ENCODE results near the gene GAL. TPM values are rescaled to one million over a fixed set of nuclear protein-coding genes. Genes with fewer than 3 reads are reported as not detected.
"Not testable (repeated sequence)": the region's sequence is repeated elsewhere in the genome, so short reads cannot be mapped to it uniquely, and the experiment has no call there.

The GAL gene, protein sequence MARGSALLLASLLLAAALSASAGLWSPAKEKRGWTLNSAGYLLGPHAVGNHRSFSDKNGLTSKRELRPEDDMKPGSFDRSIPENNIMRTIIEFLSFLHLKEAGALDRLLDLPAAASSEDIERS
- 1.7 TPM in 1 of 2 replicates, not detected in the other for total RNA-seq (ENCODE audit: low replicate concordance)

DNA sequence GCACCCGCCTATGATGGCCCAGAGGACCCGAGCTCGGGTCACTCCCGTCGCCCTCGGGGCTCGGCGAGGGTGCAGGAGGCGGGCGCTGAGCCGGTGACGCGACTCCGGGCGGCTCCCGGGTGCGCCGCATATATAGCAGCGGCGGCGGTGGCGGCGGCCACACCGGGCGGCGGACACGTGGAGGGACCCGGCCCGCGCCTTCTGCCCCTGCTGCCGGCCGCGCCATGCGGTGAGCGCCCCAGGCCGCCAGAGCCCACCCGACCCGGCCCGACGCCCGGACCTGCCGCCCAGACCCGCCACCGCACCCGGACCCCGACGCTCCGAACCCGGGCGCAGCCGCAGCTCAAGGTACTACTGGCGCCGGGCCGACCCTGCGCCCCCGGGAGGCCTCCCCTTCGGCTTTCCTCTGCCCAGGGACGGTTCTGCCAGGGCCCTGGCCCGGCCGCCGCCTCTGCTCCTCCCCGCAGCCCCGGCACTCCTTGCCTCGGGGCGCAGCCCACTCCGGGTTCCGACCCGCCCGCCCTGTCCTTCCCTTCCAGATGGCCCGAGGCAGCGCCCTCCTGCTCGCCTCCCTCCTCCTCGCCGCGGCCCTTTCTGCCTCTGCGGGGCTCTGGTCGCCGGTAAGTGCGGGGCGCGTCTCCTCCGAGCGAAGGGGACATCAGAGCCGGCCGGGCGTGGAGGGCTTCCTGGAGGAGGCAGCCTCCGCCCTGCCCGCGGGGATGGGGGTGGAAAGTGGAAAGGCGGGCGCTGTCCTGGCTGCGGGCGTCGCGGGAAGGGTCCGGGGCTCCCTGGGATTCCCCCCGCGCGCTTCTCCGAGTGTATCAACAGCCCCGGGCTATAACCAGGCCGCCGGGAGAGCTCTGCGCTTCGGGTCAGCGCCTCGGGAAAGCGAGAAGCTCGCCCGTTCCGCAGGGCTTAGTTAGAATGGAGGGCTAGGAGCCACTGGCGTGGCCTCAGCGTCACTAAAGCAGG lies at the start of gene GAL:
TSS of gene GAL (plus strand) at position 160 of the 972 bp plus-strand sequence. CDS start at position 540, 380 bp downstream.
- peak within 1 kb of the TSS; percentile 73 for H2AFZ ChIP-seq (replicated peaks)
- H3K4me3 ChIP-seq: peak within 1 kb of the TSS; percentile 58
- peaks cover 55% of the 10 kb centered on the region for H3K27me3 Mint-ChIP-seq (ENCODE audit: insufficient read depth, low read depth)
- no peaks in the 10 kb centered on the region for H3K79me2 ChIP-seq (ENCODE audit: low read depth)
- no peak within 1 kb of the TSS for H3K27ac Mint-ChIP-seq
- H3K27me3 ChIP-seq: peaks cover 78% of the 10 kb centered on the region
- no peaks in the 10 kb centered on the region for H4K20me1 ChIP-seq (ENCODE audit: low read depth)
- peaks cover 7% of the 10 kb centered on the region for H3K4me1 Mint-ChIP-seq
- no peaks in the 10 kb centered on the region for H3K36me3 Mint-ChIP-seq
- peak within 1 kb of the TSS; percentile 71 for H3K4me3 Mint-ChIP-seq
- no peaks in the 10 kb centered on the region for H3K36me3 ChIP-seq
- no peaks in the 10 kb centered on the region for H3K9me3 ChIP-seq (ENCODE audit: low read depth)
- H3K4me1 ChIP-seq: peaks cover 9% of the 10 kb centered on the region
- TF ChIP-seq EZH2 (IDR thresholded peaks at IDR 0.05) (peak; percentile 100), EZH2phosphoT487 (IDR thresholded peaks at IDR 0.05) (peak; percentile 91)
- TF ChIP-seq, protein P1, sequence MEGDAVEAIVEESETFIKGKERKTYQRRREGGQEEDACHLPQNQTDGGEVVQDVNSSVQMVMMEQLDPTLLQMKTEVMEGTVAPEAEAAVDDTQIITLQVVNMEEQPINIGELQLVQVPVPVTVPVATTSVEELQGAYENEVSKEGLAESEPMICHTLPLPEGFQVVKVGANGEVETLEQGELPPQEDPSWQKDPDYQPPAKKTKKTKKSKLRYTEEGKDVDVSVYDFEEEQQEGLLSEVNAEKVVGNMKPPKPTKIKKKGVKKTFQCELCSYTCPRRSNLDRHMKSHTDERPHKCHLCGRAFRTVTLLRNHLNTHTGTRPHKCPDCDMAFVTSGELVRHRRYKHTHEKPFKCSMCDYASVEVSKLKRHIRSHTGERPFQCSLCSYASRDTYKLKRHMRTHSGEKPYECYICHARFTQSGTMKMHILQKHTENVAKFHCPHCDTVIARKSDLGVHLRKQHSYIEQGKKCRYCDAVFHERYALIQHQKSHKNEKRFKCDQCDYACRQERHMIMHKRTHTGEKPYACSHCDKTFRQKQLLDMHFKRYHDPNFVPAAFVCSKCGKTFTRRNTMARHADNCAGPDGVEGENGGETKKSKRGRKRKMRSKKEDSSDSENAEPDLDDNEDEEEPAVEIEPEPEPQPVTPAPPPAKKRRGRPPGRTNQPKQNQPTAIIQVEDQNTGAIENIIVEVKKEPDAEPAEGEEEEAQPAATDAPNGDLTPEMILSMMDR (IDR thresholded peaks at IDR 0.05): no peak
- no peaks in the 10 kb centered on the region for H3F3A ChIP-seq (ENCODE audit: low read depth)
- DNase-seq (ENCODE audit: low spot score): peak; percentile 63
- H3K9me3 Mint-ChIP-seq: peaks cover 4% of the 10 kb centered on the region
- no peak within 1 kb of the TSS for H3K27ac ChIP-seq
- peak within 1 kb of the TSS; percentile 99 for H3K4me2 ChIP-seq
- no peak within 1 kb of the TSS for H3K9ac ChIP-seq

DNA sequence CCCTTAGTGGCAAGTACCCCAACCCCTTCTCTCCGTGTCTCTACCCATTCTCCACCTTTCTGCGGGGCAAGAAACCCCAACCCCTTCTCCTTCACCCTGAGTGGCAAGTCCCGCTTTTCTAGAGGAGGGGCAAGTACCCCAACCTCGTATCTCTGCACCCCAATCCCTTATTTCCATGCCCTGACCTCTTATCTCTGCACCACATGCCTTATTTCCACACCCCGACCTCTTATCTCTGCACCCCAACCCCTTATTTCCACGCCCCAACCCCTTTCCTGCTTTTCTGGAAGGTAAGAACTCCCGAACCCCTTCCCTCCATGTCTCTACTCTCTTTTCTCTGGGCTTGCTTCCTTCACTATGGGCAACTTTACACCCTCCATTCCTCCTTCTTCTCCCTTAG lies 49.7 kb upstream of the GAL start:
- H3K4me1 Mint-ChIP-seq; H3K36me3 ChIP-seq; DNase-seq (ENCODE audit: low spot score); H4K20me1 ChIP-seq (ENCODE audit: low read depth); H3K27me3 Mint-ChIP-seq (ENCODE audit: insufficient read depth, low read depth); H3K4me2 ChIP-seq; H3K4me1 ChIP-seq; H3K27ac ChIP-seq; H3K79me2 ChIP-seq (ENCODE audit: low read depth); H3F3A ChIP-seq (ENCODE audit: low read depth); H3K9me3 Mint-ChIP-seq; H3K4me3 Mint-ChIP-seq; H3K27me3 ChIP-seq; H3K36me3 Mint-ChIP-seq; H3K27ac Mint-ChIP-seq; H3K4me3 ChIP-seq; H3K9ac ChIP-seq; H3K9me3 ChIP-seq (ENCODE audit: low read depth); H2AFZ ChIP-seq (replicated peaks): not testable (repeated sequence)

GRCh38 chr11:68635172-68635571 lies 49.2 kb upstream of the GAL start:
- not testable (repeated sequence) for H3K4me3 ChIP-seq; H3K9ac ChIP-seq; H3K27ac Mint-ChIP-seq; H3K9me3 Mint-ChIP-seq; H3K4me3 Mint-ChIP-seq; H3K4me1 Mint-ChIP-seq; H3K36me3 Mint-ChIP-seq; H3K36me3 ChIP-seq; H3K4me1 ChIP-seq; H3K4me2 ChIP-seq; H3K27me3 Mint-ChIP-seq (ENCODE audit: insufficient read depth, low read depth); H2AFZ ChIP-seq (replicated peaks); H3K27me3 ChIP-seq; H3F3A ChIP-seq (ENCODE audit: low read depth); H3K79me2 ChIP-seq (ENCODE audit: low read depth); H4K20me1 ChIP-seq (ENCODE audit: low read depth); H3K9me3 ChIP-seq (ENCODE audit: low read depth); DNase-seq (ENCODE audit: low spot score); H3K27ac ChIP-seq

DNA sequence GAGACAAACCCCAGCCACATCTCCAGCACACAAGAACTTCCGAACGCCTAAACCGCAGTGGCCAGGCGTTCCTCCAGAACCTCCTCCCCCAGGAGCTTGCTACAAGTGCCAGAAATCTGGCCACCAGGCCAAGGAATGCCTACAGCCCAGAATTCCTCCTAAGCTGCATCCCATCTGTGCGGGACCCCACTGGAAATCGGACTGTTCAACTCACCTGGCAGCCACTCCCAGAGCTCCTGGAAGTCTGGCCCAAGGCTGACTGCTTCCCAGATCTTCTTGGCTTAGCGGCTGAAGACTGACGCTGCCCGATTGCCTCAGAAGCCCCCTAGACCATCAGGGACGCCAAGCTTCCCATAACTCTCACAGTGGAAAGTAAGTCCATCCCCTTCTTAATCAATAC lies 48.5 kb upstream of the GAL start:
- not testable (repeated sequence) for H3K9me3 Mint-ChIP-seq, H3K4me2 ChIP-seq

GRCh38 chr11:68639322-68639721 lies 45.0 kb upstream of the GAL start:
- H3K9ac ChIP-seq; H2AFZ ChIP-seq (replicated peaks); H3K4me1 Mint-ChIP-seq; H3K36me3 Mint-ChIP-seq; H3K4me3 ChIP-seq; H3K27ac Mint-ChIP-seq; H3K4me2 ChIP-seq; H4K20me1 ChIP-seq (ENCODE audit: low read depth); H3K27ac ChIP-seq; H3K4me3 Mint-ChIP-seq; H3K27me3 Mint-ChIP-seq (ENCODE audit: insufficient read depth, low read depth); H3K9me3 ChIP-seq (ENCODE audit: low read depth); H3K79me2 ChIP-seq (ENCODE audit: low read depth); H3K36me3 ChIP-seq; DNase-seq (ENCODE audit: low spot score); H3K4me1 ChIP-seq; H3K9me3 Mint-ChIP-seq; H3K27me3 ChIP-seq; H3F3A ChIP-seq (ENCODE audit: low read depth): not testable (repeated sequence)

More for the DNA sequence above, 48.5 kb upstream of the GAL start:
- not testable (repeated sequence) for H3K36me3 ChIP-seq; H3K27me3 ChIP-seq; H3K9ac ChIP-seq; H3K79me2 ChIP-seq (ENCODE audit: low read depth); H3K4me1 ChIP-seq; H3K4me1 Mint-ChIP-seq; H3K36me3 Mint-ChIP-seq; H3K4me3 Mint-ChIP-seq; H3K27me3 Mint-ChIP-seq (ENCODE audit: insufficient read depth, low read depth); H3F3A ChIP-seq (ENCODE audit: low read depth); H3K9me3 ChIP-seq (ENCODE audit: low read depth); H4K20me1 ChIP-seq (ENCODE audit: low read depth); DNase-seq (ENCODE audit: low spot score); H3K27ac Mint-ChIP-seq; H3K4me3 ChIP-seq; H3K27ac ChIP-seq; H2AFZ ChIP-seq (replicated peaks)

Data from neural progenitor cell (in vitro differentiated cells).